ENCODE data around the gene HS3ST3A1.

HS3ST3A1 gene

GRCh38 chr17:13545941-13546340 lies 55.8 kb downstream of the HS3ST3A1 start:
- TF ChIP-seq, protein P1, sequence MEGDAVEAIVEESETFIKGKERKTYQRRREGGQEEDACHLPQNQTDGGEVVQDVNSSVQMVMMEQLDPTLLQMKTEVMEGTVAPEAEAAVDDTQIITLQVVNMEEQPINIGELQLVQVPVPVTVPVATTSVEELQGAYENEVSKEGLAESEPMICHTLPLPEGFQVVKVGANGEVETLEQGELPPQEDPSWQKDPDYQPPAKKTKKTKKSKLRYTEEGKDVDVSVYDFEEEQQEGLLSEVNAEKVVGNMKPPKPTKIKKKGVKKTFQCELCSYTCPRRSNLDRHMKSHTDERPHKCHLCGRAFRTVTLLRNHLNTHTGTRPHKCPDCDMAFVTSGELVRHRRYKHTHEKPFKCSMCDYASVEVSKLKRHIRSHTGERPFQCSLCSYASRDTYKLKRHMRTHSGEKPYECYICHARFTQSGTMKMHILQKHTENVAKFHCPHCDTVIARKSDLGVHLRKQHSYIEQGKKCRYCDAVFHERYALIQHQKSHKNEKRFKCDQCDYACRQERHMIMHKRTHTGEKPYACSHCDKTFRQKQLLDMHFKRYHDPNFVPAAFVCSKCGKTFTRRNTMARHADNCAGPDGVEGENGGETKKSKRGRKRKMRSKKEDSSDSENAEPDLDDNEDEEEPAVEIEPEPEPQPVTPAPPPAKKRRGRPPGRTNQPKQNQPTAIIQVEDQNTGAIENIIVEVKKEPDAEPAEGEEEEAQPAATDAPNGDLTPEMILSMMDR (IDR thresholded peaks at IDR 0.05; ENCODE audit: extremely low read depth, missing control alignments): no peak
- DNase-seq (ENCODE audit: low spot score): no peak

GRCh38 chr17:13544765-13545164 lies 57.0 kb downstream of the HS3ST3A1 start:
- no peak for DNase-seq (ENCODE audit: low spot score)
- TF ChIP-seq, protein P1 (IDR thresholded peaks at IDR 0.05; ENCODE audit: extremely low read depth, missing control alignments): no peak

DNA sequence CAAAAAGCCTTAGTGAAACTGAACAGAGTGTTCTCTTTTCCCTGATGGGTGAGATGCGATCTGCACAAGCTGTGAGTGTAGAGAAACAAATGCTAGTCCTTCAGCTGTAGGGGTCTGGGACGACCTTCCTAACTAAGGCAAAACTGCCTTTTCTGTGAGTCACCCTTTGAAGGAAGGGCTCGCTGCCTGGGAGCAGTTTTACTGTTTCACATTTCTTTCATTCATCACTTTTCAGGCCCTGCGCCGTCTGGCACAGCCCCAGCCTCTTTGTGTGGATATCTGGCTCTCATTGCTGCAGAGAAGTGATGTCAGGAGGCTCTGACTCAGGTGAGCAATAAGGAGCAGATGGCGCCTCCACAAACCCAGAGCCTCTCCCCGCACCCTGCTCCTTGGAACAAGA lies 57.4 kb downstream of the HS3ST3A1 start:
- TF ChIP-seq, protein P1 (IDR thresholded peaks at IDR 0.05; ENCODE audit: extremely low read depth, missing control alignments): no peak

DNA sequence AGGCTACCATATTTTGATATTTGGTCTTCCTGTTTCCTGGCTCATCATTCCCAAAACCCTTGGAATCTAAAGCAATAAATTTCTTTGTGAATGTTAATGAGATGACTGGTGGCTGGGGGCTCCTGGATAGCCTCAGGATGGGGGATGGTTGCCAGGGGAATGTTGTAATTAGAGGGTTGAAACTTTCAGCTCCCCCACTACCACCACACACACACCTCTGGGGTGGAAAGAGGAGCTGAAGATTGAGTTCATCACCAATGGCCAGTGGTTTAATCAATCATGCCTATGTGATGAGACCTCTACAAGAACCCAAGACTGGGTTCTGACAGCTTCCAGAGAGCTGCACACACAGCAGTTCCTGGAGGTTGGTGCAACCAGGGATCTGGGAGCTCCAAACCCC lies 59.1 kb downstream of the HS3ST3A1 start:
- TF ChIP-seq, protein P1 (IDR thresholded peaks at IDR 0.05; ENCODE audit: extremely low read depth, missing control alignments): no peak
- no peak for DNase-seq (ENCODE audit: low spot score)

More for the DNA sequence above, 57.4 kb downstream of the HS3ST3A1 start:
- no peak for DNase-seq (ENCODE audit: low spot score)

DNA sequence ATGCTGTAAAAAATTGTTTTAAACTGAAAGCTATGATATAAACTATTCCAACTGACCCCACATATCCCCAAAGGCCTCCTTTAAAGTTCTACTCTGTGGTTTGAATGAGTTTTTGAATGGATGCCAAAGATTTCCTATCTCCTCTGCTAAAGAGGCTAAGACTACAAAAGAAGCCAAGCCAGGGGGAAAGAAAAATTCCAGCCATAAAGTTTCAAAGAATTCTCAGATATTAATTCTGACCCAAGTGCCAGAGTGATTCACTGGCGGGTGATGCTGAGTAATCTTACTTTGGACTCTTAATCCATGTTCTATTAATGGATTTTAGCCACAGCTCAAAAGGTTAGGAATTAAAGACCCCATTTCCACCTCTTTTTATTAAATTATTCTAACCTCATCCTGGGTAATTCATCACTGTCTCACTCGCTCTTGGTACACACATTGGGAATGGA lies 60.7 kb downstream of the HS3ST3A1 start:
- TF ChIP-seq, protein P1 (IDR thresholded peaks at IDR 0.05; ENCODE audit: extremely low read depth, missing control alignments): no peak
- no peak for DNase-seq (ENCODE audit: low spot score)

DNA sequence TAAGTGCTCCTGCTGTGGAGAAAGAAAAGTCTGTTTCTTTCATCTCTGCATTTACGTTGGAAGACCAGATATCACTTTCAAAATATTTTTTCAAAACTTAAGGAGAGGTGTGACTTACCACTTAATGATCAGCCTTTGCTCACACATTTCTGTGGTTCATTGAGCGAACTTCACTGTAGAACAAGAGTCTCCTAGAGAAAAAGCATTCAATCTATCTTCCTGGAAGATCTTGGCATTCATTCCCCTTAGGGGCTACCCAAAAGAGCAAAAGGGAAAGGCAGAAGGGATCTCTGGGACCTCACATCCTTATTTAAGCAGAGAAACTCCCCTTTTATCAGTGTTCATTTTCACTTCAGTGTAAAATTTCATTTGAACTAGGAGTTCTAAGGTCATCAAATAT lies 61.2 kb downstream of the HS3ST3A1 start:
- no peak for DNase-seq (ENCODE audit: low spot score)
- TF ChIP-seq, protein P1 (IDR thresholded peaks at IDR 0.05; ENCODE audit: extremely low read depth, missing control alignments): no peak

- TF ChIP-seq, protein P1 (IDR thresholded peaks at IDR 0.05; ENCODE audit: extremely low read depth, missing control alignments): no peak
- no peak for DNase-seq (ENCODE audit: low spot score)
Observed at GRCh38 chr17:13539421-13539820, 62.3 kb downstream of the HS3ST3A1 start.

All from GM20000 (cell line).